Placental epithelial cell (primary cell): ENCODE results near the gene PRR20A. TPM values are rescaled to one million over a fixed set of nuclear protein-coding genes. Genes with fewer than 3 reads are reported as not detected.

ENCODE experiments used
- small RNA-seq: library from RNA; depleted of rRNA; stranded (forward); fragments of <200 nt; gene quantifications from one replicate; pipeline ENCODE3, GENCODE V24; 2012
- total RNA-seq: library from RNA; depleted of rRNA; stranded (reverse); fragments of >200 nt; gene quantifications from 2 replicates; pipeline ENCODE4 v1.2.3, GENCODE V29; 2012

The PRR20A gene
- total RNA-seq: not detected in 2 replicates

GRCh38 chr13:57140235-57140968 lies at the start of gene PRR20A:
PRR20A (plus strand) TSS chr13:57140918; CDS start chr13:57141305, 387 bp downstream.

GRCh38 chr13:57147188-57147587 lies 6.5 kb downstream of the PRR20A start, which contains the start of gene PRR20B:
PRR20B (plus strand) TSS chr13:57147488; CDS start chr13:57147875, 387 bp downstream.

DNA sequence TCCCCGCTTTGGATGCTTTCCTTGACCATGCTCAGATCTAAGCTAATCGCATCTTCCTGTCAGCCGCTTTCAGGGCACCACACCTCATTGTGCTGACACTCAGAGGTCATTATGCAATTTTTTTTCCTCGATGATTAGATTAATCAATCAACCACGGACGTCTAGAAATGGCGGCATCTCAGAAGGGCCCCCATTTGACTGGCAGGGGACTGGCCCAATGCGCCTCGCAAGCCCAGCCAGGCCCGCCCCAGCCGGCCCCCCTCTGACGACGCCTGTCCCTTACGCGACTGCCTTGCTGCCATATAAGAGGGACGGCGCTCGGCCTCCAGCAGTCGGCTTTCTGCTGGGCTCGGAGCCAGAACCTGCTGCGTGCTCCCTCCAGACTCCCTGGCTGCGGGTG lies 13.0 kb downstream of the PRR20A start, which contains the start of gene PRR20C:
Gene PRR20C, plus strand, starts transcription at position 301 of the 400 bp plus-strand sequence. CDS start 387 bp downstream, outside the sequence.

DNA sequence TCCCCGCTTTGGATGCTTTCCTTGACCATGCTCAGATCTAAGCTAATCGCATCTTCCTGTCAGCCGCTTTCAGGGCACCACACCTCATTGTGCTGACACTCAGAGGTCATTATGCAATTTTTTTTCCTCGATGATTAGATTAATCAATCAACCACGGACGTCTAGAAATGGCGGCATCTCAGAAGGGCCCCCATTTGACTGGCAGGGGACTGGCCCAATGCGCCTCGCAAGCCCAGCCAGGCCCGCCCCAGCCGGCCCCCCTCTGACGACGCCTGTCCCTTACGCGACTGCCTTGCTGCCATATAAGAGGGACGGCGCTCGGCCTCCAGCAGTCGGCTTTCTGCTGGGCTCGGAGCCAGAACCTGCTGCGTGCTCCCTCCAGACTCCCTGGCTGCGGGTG lies 19.6 kb downstream of the PRR20A start, which contains the start of gene PRR20D:
Gene PRR20D, plus strand, starts transcription at position 301 of the 400 bp plus-strand sequence. CDS start 387 bp downstream, outside the sequence.

GRCh38 chr13:57166897-57167296 lies 26.2 kb downstream of the PRR20A start, which contains the start of gene PRR20E:
PRR20E (plus strand) TSS chr13:57167197; CDS start chr13:57167584, 387 bp downstream.

Small RNA genes within 50 kb of the gene (small RNA-seq; reads per million reads assigned to genes)
- not detected for gene PRR20FP

Other genes starting within 250 kb of the PRR20A start
- gene PRR20B, start 6.6 kb downstream of the PRR20A start, total RNA-seq: not detected in 2 replicates
- not detected in 2 replicates for gene PRR20C, start 13.1 kb downstream of the PRR20A start, total RNA-seq
- gene PRR20D, start 19.7 kb downstream of the PRR20A start, total RNA-seq: not detected in 2 replicates
- gene PRR20E, start 26.3 kb downstream of the PRR20A start, total RNA-seq: not detected in 2 replicates